HG03060 (cell line): ENCODE data around the gene TCEAL3.
"Not testable (repeated sequence)": the region's sequence is repeated elsewhere in the genome, so short reads cannot be mapped to it uniquely, and the experiment has no call there.

Source experiments
- ATAC-seq: cut with Tn5 transposase; IDR thresholded peaks from one replicate; pipeline ENCODE4 v1.9.1; 2021; ENCODE audit warnings: low read depth, moderate number of reproducible peaks; ENCODE audit not compliant: unreplicated experiment

The TCEAL3 gene

GRCh38 chrX:103658681-103659433 is 51.1 kb downstream of the TCEAL3 start:
- no peak for ATAC-seq

GRCh38 chrX:103659460-103659859 is 51.7 kb downstream of the TCEAL3 start:
- not testable (repeated sequence) for ATAC-seq
